Dermis microvascular lymphatic vessel endothelial cell (primary cell): Measurements from ENCODE around the gene CCDC57. TPM values are rescaled to one million over a fixed set of nuclear protein-coding genes. Genes with fewer than 3 reads are reported as not detected.

Source experiments
- DNase-seq, 2 donors: peaks; one replicate each; pipeline versions ENCODE4 v3.0.0 to v3.0.0-alpha.2; 2010; ENCODE audit warnings: low read depth in 2 of 2
- total RNA-seq: library from RNA; depleted of rRNA; stranded (reverse); fragments of >200 nt; gene quantifications from 2 replicates; pipeline ENCODE4 v1.2.1, GENCODE V29; 2014

CCDC57 gene
- total RNA-seq, 1 donor from 2014 or later = 2.8 TPM

DNA sequence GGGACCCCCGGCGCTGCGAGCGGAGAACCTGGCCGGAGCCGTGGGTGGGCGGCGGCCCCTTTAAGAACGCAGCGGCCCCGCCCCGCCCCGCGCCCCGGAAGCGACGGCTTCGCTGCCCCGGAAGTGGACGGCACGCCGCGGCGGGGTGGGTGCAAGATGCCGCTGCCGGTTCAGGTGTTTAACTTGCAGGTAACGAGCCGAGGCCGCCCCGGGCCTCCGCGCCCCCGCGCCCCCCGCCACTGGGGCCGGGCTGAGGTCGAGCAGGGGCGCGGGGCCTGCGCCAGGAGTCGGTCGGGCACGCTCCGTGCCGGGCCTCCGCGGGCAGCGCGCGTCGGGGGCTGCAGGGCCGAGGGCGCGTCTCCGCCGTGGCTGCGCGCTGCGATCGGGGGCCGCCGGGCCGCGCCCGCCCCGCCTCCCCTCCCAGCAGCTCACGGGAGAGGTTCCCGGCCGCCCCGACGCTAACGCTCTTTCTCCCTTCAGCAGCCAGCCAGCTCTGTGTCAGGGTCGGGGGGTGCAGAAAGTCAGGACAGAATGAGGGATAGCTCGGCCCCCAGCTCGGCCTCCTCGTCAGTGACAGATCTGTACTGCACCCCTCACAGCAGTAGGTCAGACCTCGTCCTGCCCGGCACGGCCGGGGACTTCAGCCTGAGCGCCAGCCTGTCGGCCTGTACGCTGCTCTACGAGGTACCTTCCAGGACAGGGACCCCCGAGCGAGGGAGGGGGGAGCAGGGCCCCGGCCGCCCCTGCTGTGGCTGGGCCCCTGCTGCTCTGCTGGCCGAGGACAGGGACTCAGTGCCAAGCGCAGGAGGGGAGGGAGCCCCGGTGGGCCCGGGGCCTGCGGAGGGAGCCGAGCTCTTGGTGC is 160.6 kb downstream of the CCDC57 start, which contains the start of the genes GPS1 and RFNG:
Gene GPS1, plus strand, starts transcription at position 123 of the 862 bp plus-strand sequence. Its CDS starts 34 bp downstream, at position 157.
Gene RFNG, minus strand, starts transcription at position 36 of the 862 bp plus-strand sequence. CDS start 45 bp downstream, outside the sequence.
- DNase-seq = peak in 1 of 2 donors; percentile 58

Other genes starting within 250 kb of the CCDC57 start
- gene ASPSCR1, start 235.2 kb downstream of the CCDC57 start, total RNA-seq = 22.0 and 23.4 TPM in 2 replicates
- 23.5 and 38.6 TPM in 2 replicates for gene CENPX, start 190.0 kb downstream of the CCDC57 start, total RNA-seq
- 10.0 and 10.1 TPM in 2 replicates for gene LRRC45, start 189.5 kb downstream of the CCDC57 start, total RNA-seq
- gene RAC3, start 181.2 kb downstream of the CCDC57 start, total RNA-seq = 12.5 and 14.5 TPM in 2 replicates
- 33.1 and 42.7 TPM in 2 replicates for gene DCXR, start 175.1 kb downstream of the CCDC57 start, total RNA-seq
- gene RFNG, start 161.0 kb downstream of the CCDC57 start, total RNA-seq = 16.4 and 28.2 TPM in 2 replicates
- gene GPS1, start 160.9 kb downstream of the CCDC57 start, total RNA-seq = 67.1 and 86.6 TPM in 2 replicates
- gene DUS1L, start 147.0 kb downstream of the CCDC57 start, total RNA-seq = 35.6 and 44.1 TPM in 2 replicates
- gene FASN, start 114.6 kb downstream of the CCDC57 start, total RNA-seq = 54.4 and 61.1 TPM in 2 replicates
- gene SLC16A3, start 16.2 kb upstream of the CCDC57 start, total RNA-seq = 62.3 and 95.6 TPM in 2 replicates
- 36.1 and 56.0 TPM in 2 replicates for gene CSNK1D, start 60.9 kb upstream of the CCDC57 start, total RNA-seq
- gene CD7, start 104.8 kb upstream of the CCDC57 start, total RNA-seq = not detected in 2 replicates
- gene SECTM1, start 120.9 kb upstream of the CCDC57 start, total RNA-seq = 0.26 and 1.9 TPM in 2 replicates
- not detected in 2 replicates for gene TEX19, start 146.4 kb upstream of the CCDC57 start, total RNA-seq
- gene UTS2R, start 158.9 kb upstream of the CCDC57 start, total RNA-seq = not detected in 2 replicates
- 6.8 and 15.7 TPM in 2 replicates for gene HEXD, start 205.5 kb upstream of the CCDC57 start, total RNA-seq
- 24.1 and 25.9 TPM in 2 replicates for gene OGFOD3, start 205.7 kb upstream of the CCDC57 start, total RNA-seq
- 30.6 and 58.8 TPM in 2 replicates for gene CYBC1, start 237.9 kb upstream of the CCDC57 start, total RNA-seq
- 56.0 and 123 TPM in 2 replicates for gene NARF, start 245.9 kb upstream of the CCDC57 start, total RNA-seq